ENCODE data around the gene KIRREL3.

Gene KIRREL3

DNA sequence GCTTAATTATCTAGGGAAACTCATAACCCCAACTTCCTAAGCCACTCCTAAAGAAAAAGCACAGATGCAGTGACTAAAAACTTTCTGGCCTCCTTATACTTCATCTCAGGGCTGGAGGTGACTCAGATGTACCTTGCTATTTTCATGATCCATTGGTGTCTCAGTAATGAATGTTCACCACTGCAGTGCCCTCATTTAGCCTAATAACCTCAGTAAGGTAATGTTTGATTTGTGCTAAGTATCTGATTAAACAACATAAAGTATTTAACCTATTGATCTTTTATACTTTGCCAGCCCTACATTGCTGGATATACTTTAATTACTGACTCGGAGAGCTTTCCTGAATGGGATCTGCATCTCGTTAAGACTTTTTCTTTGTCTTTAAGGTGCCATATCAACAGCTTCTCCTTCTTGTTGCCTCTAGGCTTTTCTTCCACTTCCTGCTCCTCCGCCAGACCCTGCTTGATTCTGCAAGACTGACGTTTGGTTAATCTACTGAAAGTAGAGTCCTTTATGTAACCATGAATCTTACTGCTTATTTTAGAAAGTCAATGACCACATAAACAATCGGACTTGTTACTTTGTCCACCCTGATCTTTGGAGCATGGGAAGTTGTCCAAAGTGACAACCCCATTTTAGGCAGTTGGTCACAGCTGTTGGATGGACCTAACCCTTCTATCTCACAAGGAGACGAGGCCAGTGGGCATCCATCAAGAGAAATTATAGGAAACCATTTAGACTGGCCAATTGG, 342.1 kb downstream of the KIRREL3 start:
- no peak overlapping the region for H3K9ac ChIP-seq (ENCODE audit: insufficient read length)
- no peak for DNase-seq (ENCODE audit: low read depth, low spot score)
- TF ChIP-seq FOXP2 (optimal IDR thresholded peaks at IDR 0.05; ENCODE audit: control extremely low read depth, extremely low read length, insufficient read depth) = no peak
- no peak for TF ChIP-seq EZH2 (IDR thresholded peaks at IDR 0.05)
- TF ChIP-seq POLR2AphosphoS5 (IDR thresholded peaks at IDR 0.05; ENCODE audit: borderline replicate concordance, low read depth, low read length) = no peak
- no peaks in the 10 kb centered on the region for H3K36me3 ChIP-seq (ENCODE audit: insufficient read depth, low read length)
- H3K27ac ChIP-seq = no peak overlapping the region
- no peak overlapping the region for H3K4me3 ChIP-seq
- no peaks in the 10 kb centered on the region for H3K9me3 ChIP-seq (ENCODE audit: low read depth, low read length)

DNA sequence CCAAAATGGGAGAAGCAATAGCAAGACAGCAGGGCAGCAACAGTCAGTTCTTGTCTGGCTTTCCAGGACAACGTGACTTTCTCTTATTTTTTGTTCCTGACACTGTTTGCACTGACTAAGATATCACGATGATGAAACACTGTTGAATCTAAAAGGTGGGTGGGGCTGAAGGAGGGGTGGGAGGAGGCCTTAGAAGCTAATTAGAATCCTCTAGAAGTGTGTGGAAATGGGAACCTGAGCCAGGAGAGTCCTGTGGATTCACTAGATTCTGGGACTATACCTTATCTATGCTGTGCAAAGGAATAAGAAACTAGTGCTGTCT, 344.8 kb downstream of the KIRREL3 start:
- Histone ChIP-seq H3K36me3 (ENCODE audit: insufficient read depth, low read length) (no peaks in the 10 kb centered on the region), H3K27ac (no peak overlapping the region), H3K9ac (ENCODE audit: insufficient read length) (no peak overlapping the region), H3K9me3 (ENCODE audit: low read depth, low read length) (no peaks in the 10 kb centered on the region), H3K4me3 (no peak overlapping the region)
- no peak for TF ChIP-seq FOXP2 (optimal IDR thresholded peaks at IDR 0.05; ENCODE audit: control extremely low read depth, extremely low read length, insufficient read depth)
- TF ChIP-seq EZH2 (IDR thresholded peaks at IDR 0.05) = no peak
- no peak for TF ChIP-seq POLR2AphosphoS5 (IDR thresholded peaks at IDR 0.05; ENCODE audit: borderline replicate concordance, low read depth, low read length)
- DNase-seq (ENCODE audit: low read depth, low spot score) = no peak

DNA sequence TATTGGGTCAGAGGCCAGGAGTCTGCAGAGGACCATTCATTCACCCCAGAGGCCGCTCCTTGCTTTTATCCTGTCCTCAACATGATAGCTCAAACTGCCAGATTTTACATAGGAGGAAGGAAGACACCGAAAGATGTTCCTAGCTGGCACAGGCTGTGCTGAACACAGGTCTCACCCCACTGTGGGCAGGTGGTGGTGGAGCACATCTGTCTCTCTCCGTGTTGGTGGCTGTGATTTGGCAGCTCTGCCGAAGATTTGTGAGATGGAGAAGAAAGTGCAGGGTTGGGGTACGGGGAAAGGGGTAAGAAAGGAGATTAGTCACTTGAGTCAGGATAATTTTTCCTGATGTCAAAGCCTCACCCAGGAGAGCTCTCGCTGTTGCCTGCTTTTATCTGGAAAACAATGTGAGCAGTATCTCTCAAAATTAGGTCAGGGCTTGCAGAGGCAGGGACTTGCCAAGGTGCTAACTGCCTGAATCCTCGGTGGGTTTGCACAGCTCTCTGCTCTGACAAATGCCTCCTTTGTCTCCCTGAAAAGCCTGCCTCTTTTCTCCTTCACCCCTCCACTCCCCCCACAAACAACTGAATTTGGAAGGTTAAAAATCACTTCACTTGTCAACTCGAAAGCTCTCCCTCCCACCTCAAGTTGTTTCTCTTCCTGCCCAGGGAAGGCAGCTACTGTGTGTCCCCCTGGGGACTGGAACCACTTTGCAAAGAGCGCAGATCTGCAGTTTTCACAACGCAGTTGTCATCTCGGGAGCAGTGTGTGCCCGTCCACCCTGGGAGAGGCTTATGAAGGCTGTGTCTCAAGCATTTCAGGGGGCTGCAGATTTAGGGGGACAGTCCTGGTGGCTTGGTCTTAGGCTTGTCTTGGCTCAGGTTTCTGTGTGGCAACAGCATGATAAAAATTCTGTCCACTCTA, 345.4 kb downstream of the KIRREL3 start:
- no peaks in the 10 kb centered on the region for H3K36me3 ChIP-seq (ENCODE audit: insufficient read depth, low read length)
- no peak overlapping the region for H3K27ac ChIP-seq
- DNase-seq (ENCODE audit: low read depth, low spot score) = no peak
- no peak overlapping the region for H3K4me3 ChIP-seq
- no peak for TF ChIP-seq POLR2AphosphoS5 (IDR thresholded peaks at IDR 0.05; ENCODE audit: borderline replicate concordance, low read depth, low read length)
- TF ChIP-seq EZH2 (IDR thresholded peaks at IDR 0.05) = no peak
- H3K9me3 ChIP-seq (ENCODE audit: low read depth, low read length) = no peaks in the 10 kb centered on the region
- no peak overlapping the region for H3K9ac ChIP-seq (ENCODE audit: insufficient read length)

DNA sequence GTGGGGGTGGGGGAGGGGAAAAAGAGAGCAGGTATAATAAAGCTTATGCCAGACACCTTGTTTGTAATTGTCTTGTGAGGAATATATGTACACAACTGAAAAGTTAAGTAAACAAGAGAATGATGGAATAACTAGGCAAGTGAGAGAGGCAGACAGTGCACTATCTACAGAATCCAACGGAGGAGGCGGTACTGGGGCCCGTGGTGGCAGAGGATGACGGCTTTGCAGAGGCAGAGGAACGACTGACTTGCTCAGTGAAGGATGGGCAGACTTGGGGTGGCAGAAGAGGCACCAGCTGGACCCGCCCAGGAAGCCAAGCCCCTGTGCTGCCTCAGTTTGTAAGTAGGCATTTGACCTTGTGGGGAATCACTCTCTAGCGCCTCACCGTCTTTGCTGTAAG, 347.5 kb downstream of the KIRREL3 start:
- Histone ChIP-seq H3K4me3 (no peak overlapping the region), H3K9me3 (ENCODE audit: low read depth, low read length) (no peaks in the 10 kb centered on the region), H3K27ac (no peak overlapping the region), H3K36me3 (ENCODE audit: insufficient read depth, low read length) (no peaks in the 10 kb centered on the region), H3K9ac (ENCODE audit: insufficient read length) (no peak overlapping the region)
- TF ChIP-seq FOXP2 (optimal IDR thresholded peaks at IDR 0.05; ENCODE audit: control extremely low read depth, extremely low read length, insufficient read depth) (no peak), POLR2AphosphoS5 (IDR thresholded peaks at IDR 0.05; ENCODE audit: borderline replicate concordance, low read depth, low read length) (no peak), EZH2 (IDR thresholded peaks at IDR 0.05) (no peak)
- no peak for DNase-seq (ENCODE audit: low read depth, low spot score)

DNA sequence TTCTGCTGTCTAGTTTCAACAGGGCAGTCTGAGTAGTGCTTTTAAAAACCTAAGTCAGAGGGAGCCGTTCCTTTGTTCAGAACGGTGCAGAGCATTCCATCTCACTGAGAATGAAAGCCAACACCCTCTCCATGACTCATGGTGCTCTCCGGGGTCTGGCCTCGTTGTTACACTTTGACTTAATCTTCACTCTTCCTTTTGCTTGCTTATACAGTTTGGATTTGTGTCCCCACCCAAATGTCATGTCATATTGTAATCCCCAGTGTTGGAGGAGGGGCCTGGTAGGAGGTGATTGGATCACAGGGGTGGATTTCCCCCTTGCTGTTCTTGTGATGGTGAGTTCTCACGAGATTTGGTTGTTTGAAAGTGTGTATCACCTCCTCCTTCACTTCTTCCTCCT, 352.8 kb downstream of the KIRREL3 start:
- no peak for DNase-seq (ENCODE audit: low read depth, low spot score)
- H3K27ac ChIP-seq = no peak overlapping the region
- no peaks in the 10 kb centered on the region for H3K9me3 ChIP-seq (ENCODE audit: low read depth, low read length)
- TF ChIP-seq FOXP2 (optimal IDR thresholded peaks at IDR 0.05; ENCODE audit: control extremely low read depth, extremely low read length, insufficient read depth) = no peak
- TF ChIP-seq EZH2 (IDR thresholded peaks at IDR 0.05) = no peak
- no peak for TF ChIP-seq POLR2AphosphoS5 (IDR thresholded peaks at IDR 0.05; ENCODE audit: borderline replicate concordance, low read depth, low read length)
- no peak overlapping the region for H3K4me3 ChIP-seq
- no peaks in the 10 kb centered on the region for H3K36me3 ChIP-seq (ENCODE audit: insufficient read depth, low read length)
- H3K9ac ChIP-seq (ENCODE audit: insufficient read length) = no peak overlapping the region

DNA sequence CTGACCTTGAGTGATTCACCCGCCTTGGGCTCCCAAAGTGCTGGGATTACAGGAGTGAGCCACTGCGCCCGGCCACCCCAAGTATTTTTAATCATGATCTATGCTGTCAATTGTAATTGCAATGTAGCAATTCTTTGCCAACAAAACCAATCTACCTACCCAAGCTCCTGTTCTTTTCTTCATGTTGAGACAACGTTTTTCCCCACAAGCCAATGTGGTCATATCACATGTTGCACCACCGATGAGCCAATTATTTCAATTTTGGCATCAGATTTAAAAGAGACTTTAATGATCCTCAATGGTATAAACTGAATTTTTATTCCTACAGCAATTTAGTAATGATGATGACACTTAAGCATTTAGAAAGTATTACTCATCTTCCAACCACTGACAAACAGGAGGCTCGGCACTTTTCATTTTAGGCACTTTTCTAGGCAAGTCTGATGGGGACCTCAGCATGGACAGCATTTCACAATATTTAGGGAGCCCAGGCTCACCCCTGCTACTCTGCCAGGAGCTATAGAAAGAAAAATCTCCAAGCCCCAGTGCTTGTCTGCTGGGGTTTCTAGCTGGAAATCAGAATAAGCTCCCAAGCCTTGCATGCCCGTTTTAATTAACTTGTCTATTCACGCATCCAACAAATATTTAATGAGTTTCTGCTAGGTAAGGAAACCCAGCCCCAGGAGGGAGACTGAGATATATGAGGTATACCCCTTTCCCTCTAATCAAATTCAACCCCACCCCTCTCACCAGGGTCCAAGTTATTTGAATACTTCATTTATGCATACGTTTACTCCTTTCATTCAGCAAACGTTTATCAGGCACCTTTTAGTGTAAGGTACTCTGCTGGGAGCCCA, 353.6 kb downstream of the KIRREL3 start:
- DNase-seq (ENCODE audit: low read depth, low spot score) = no peak

DNA sequence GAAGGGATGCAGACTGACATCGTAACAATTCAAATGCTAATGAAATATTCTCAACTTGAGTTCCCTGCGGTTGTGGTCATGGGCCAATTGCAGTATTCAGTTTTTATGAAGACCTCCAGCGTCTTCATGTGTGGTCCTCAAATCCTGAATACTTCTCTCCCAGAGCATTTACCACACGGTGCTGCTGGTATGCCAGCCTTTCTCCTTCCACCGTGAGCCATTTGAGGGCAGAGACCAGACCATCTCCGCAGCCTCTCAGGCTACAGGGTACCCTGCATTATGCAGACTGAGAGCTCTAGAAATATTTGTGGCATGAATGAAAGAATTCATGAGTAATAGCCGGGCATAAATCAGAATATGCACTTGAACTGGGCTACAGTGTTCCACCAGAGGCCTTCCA, 355.4 kb downstream of the KIRREL3 start:
- Histone ChIP-seq H3K27ac (no peak overlapping the region), H3K4me3 (no peak overlapping the region), H3K9ac (ENCODE audit: insufficient read length) (no peak overlapping the region), H3K36me3 (ENCODE audit: insufficient read depth, low read length) (no peaks in the 10 kb centered on the region), H3K9me3 (ENCODE audit: low read depth, low read length) (no peaks in the 10 kb centered on the region)
- no peak for DNase-seq (ENCODE audit: low read depth, low spot score)
- TF ChIP-seq FOXP2 (optimal IDR thresholded peaks at IDR 0.05; ENCODE audit: control extremely low read depth, extremely low read length, insufficient read depth) (no peak), EZH2 (IDR thresholded peaks at IDR 0.05) (no peak), POLR2AphosphoS5 (IDR thresholded peaks at IDR 0.05; ENCODE audit: borderline replicate concordance, low read depth, low read length) (no peak)

More for the DNA sequence above, 353.6 kb downstream of the KIRREL3 start:
- no peak overlapping the region for H3K9ac ChIP-seq (ENCODE audit: insufficient read length)
- H3K4me3 ChIP-seq = no peak overlapping the region
- TF ChIP-seq FOXP2 (optimal IDR thresholded peaks at IDR 0.05; ENCODE audit: control extremely low read depth, extremely low read length, insufficient read depth) (no peak), EZH2 (IDR thresholded peaks at IDR 0.05) (no peak), POLR2AphosphoS5 (IDR thresholded peaks at IDR 0.05; ENCODE audit: borderline replicate concordance, low read depth, low read length) (no peak)
- no peaks in the 10 kb centered on the region for H3K36me3 ChIP-seq (ENCODE audit: insufficient read depth, low read length)
- H3K27ac ChIP-seq = no peak overlapping the region
- H3K9me3 ChIP-seq (ENCODE audit: low read depth, low read length) = no peaks in the 10 kb centered on the region

DNA sequence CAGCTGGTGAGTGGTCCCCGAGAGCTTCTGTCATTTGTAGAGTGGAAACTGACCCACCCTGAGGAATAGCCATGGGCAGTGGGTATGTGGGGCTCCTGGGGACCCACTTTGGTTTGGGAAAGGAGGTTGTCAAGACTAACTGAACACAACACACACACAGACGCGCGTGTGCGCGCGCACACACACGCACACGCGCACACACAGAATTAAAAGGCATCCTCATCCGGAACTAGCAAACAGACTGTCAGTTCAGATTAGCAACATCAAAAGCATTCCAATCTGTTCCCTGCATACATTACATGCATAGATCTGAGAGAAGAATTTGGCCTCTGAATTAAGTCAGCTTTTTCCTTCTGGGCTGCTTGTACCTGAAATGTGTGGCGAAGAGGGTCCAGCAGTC, 360.4 kb downstream of the KIRREL3 start:
- no peak for DNase-seq (ENCODE audit: low read depth, low spot score)
- no peak overlapping the region for H3K9ac ChIP-seq (ENCODE audit: insufficient read length)
- H3K4me3 ChIP-seq = no peak overlapping the region
- no peaks in the 10 kb centered on the region for H3K36me3 ChIP-seq (ENCODE audit: insufficient read depth, low read length)
- TF ChIP-seq EZH2 (IDR thresholded peaks at IDR 0.05) (no peak), FOXP2 (optimal IDR thresholded peaks at IDR 0.05; ENCODE audit: control extremely low read depth, extremely low read length, insufficient read depth) (no peak), POLR2AphosphoS5 (IDR thresholded peaks at IDR 0.05; ENCODE audit: borderline replicate concordance, low read depth, low read length) (no peak)
- H3K27ac ChIP-seq = no peak overlapping the region
- no peaks in the 10 kb centered on the region for H3K9me3 ChIP-seq (ENCODE audit: low read depth, low read length)

Measured in SK-N-MC (cell line).